ENCODE results near the gene SRSF6.
"Not testable (repeated sequence)": the region's sequence is repeated elsewhere in the genome, so short reads cannot be mapped to it uniquely, and the experiment has no call there.

Gene SRSF6

DNA sequence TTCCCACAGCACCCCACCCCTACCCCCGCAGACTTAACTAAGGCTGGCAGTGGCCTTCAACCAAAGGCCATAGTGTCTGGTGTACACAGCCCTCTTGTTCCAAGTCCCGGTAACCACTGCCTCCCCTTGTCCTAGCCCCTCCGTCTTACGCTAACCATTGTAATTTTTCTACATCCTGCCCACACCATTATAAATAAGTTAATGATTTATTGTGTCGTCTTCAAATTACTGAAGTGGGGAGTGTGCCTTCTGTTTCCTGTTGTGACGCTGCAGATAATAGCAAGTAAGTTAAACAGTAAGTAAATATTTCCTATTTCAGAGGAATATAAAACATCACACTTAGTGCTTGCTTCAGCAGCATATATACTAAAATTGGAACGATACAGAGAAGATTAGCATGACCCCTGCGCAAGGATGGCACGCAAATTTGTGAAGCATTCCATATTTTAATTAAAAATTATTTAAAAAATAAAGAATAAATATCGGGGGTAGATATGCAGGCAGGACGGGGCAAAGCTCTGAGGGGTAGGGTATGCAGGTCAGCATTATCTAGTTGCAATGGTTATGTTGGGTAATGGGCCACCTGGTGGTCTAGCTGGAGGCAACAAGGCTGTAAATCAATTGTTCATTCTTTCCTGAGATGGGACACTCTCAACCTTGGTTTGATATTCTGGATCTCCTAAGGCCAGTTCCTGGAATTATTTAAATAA lies 15.1 kb downstream of the SRSF6 start:
- in situ Hi-C loops (cut with MboI; ENCODE audit: low sequenced_read_pairs), result no loop called here

DNA sequence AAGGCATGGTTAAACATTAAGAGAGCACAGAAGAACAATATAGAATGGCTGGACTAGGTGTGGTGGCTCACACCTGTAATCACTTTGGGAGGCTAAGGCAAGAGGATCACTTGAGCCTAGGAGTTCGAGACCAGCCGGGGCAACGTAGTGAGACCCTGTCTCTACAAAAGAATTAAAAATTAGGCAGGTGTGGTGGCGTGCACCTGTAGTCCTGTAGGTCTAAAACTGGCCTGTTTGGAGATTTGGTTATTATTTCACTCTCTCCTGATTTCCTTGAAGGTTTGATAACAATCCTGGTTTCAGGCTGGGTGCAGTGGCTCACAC lies 15.6 kb downstream of the SRSF6 start:
- in situ Hi-C loops (cut with MboI; ENCODE audit: low sequenced_read_pairs), result no loop called here

DNA sequence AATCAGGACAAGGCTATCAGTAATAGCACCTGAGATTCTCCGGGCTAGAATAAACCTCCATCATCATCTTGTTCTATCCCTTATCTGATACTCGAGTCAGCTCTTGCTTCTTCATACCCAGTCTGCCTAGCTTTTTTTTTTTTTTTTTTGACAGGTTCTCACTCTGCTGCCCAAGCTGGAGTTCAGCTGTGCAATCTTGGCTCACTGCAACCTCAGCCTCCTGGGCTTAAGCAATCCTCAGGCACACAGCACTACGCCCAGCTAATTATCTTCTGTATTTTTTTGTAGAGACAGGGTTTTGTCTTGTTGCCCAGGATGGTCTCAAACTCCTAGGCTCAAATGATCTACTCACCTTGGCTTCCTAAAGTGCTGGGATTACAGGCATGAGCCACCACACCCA lies 19.5 kb downstream of the SRSF6 start:
- in situ Hi-C loops (cut with MboI; ENCODE audit: low sequenced_read_pairs), result no loop called here

DNA sequence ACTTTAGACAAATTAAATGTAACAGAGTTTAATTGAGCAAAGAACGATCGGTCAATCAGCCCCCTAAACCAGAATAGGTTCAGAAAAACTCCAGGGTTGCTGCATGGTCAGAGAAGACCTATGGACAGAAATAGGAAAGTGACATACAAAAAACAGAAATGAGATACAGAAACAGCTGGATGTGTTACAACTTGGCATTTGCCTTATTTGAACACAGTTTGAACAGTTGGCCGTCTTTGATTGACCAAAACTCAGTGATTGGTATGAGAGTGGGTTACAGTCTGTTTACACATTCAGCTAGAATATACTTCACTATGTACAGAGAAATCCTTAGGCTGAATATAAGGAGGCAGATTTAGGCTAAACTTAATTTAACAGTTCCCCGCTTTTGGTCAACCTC lies 19.9 kb downstream of the SRSF6 start:
- in situ Hi-C loops (cut with MboI; ENCODE audit: low sequenced_read_pairs), result no loop called here

DNA sequence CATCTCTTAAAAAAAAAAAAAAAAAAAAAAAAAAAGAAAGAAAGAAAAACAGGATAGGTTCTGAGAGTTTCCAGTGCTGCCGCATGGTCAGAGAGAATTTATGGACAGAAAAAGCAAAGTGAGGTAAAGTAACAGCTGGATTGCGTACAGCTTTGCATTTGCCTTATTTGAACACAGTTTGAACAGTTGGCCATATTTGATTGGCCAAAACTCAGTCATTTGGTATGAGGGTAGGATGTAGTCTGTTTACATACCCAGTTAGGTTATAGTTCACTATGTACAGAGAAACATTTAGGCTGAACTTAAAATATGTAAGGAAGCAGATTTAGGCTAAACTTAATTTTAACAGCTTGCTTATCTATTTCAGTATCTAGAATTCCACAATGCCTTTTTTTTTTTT lies 32.3 kb downstream of the SRSF6 start:
- in situ Hi-C loops (cut with MboI; ENCODE audit: low sequenced_read_pairs), result no loop called here

DNA sequence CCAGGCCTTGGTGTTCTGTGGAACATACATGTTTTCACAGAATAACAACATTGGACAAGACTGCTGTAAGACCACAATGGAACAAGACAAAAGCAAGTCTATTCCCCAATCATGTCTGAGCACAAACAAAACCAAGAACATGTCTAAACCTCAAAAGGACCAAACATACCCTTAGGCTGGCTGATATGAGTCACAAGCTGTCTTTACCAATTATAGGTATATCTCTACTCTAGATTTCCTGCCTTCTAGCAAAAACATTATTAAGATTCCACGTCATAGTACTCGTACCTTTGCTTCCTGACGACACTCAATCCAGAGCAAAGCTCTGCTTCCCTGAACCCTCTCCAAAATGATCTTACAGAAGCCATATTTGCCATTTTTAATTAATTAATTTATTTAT lies 34.4 kb downstream of the SRSF6 start:
- in situ Hi-C loops (cut with MboI; ENCODE audit: low sequenced_read_pairs), result no loop called here

DNA sequence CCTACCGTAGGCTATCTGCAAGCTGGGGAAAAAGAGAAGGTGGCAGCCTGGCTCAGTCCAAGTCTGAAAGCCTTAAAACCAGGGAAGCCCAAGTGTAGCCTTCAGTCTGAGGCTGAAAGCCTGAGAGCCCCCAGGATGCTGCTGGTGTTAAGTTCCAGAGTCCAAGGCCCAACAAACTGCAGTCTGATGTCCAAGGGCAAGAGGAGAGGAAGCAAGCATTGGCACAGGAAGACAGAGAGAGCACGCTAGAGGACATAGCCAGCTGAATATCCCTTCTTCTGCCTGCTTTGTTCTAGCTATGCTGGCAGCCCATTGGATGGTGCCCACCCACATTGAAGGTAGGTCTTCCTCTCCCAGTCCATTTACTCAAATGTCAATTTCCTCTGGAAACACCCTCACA lies 37.7 kb downstream of the SRSF6 start:
- in situ Hi-C loops (cut with MboI; ENCODE audit: low sequenced_read_pairs), result no loop called here

DNA sequence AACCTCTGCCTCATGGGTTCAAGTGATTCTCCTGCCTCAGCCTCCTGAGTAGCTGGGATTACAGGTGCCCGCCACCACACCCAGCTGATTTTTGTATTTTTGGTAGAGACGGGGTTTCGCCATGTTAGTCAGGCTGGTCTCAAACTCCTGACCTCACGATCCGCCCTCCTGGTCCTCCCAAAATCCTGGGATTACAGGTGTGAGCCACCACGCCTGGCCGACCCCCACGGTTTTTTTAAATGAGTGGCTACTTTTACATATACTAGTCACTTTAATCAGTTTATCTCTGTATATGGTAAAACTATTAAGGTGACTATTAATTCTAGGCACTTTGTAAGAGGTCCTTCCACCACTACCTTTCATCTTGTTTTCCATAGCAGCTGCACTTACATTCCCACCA lies 44.3 kb downstream of the SRSF6 start:
- in situ Hi-C loops (cut with MboI; ENCODE audit: low sequenced_read_pairs), result not testable (repeated sequence)

DNA sequence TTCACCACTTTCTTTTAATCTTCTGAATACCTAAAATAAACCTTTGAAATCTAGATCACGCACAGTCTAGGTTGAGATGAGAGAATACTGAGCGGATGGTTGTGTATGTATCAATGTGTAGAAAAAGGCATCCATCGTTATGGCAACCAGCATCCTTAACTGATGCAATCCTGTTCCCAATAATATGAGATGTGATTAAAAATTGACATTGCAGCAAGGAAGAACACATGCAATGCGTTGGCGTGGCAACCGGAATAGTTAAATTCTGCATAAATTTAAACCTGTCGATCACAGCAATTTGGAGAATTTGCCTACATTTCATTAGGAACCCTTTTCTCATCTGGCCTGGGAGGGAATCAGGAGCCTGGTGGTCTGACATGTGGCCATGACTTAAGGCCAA lies 48.5 kb downstream of the SRSF6 start:
- in situ Hi-C loops (cut with MboI; ENCODE audit: low sequenced_read_pairs), result no loop called here

DNA sequence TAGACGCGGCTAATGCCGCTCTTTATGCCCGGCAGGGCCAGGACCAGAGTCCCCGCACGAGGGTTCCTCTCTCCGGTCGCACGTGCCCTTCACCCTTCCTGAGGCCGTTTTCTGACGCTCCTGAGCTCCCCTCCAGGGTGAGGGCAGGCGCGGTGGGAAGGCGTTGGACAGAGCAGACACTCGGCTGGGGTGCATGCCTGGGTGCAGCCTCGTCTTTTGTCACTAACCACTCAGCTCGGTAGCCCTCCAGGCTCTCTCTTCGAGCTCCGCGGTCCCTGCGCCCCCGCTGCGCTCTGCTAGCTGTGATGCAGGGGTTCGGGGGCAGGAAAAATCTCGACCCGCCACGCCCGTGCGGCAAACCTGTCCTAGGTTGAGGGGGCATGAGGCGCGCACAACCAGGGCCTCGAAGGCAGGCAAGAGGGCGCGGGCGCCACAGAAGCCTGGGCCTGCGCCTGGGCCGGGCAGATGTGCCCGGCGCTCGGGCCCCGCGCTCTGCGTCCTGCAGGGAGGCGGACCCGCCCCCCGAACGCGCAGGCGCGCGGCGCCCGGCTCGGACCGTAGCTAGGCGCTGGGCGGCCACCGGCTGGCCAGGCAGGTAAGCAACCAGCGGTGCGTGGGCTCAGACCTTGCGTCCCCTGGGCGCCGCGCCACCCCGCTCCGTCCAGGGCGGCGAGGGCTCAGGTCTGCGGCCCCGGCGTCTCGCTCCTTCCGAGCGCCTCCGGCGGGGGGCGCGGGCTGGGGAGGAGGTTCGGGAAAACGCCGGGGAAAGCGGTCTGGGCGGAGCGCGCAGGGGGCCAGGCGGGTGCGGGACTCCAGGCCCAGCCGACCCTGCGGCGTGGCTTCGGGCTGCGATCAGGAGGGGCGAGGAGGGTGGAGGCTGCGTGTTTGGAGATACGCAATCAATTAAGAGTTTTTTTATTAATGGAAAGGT lies 49.7 kb downstream of the SRSF6 start, which contains the start of gene L3MBTL1:
TSS of gene L3MBTL1 (plus strand) at position 548 of the 931 bp plus-strand sequence. CDS start 5,807 bp downstream, outside the sequence.
- in situ Hi-C loops (cut with MboI; ENCODE audit: low sequenced_read_pairs), result no loop called here

DNA sequence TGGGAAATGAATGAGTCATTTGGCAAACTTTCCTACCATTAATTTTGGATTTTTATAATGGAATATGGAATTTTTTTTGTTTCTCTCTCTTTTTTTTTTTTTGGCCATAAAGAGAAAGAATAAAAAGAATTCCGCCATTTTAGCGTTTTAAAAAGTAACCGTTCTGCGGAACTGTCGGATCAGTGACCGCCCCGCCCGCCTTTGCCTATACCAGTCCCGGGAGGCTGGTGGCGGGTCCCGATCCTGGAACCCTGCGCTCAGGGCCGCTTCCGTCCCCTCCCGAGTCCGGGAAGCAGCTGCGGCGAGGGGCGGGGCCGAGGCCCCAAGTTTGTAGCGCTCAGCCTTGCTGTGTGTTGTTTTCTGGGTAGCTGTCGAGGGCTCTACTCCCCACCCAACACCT lies 50.4 kb downstream of the SRSF6 start:
- in situ Hi-C loops (cut with MboI; ENCODE audit: low sequenced_read_pairs), result no loop called here

DNA sequence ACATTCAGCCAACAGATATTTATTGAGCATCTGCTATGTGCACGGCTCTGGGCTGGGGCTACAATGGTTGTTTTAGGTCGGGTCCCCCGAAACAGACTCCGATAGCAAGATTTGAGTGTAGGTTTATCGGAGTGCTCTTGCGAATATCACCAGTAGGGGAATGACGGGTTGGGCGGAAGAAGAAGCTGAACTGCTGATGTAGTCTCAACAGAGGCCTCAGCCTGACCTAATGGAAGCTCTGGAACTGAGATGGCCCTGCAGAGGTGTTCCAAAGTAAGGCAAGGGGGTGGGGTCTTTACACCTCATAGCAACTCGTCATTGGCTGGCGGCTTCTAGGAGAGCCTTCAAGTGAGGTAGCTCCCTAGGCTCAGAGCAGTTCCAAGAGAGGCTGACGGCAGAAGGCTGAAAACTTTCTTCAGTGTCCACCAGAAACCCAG lies 50.9 kb downstream of the SRSF6 start:
- in situ Hi-C loops (cut with MboI; ENCODE audit: low sequenced_read_pairs), result no loop called here

DNA sequence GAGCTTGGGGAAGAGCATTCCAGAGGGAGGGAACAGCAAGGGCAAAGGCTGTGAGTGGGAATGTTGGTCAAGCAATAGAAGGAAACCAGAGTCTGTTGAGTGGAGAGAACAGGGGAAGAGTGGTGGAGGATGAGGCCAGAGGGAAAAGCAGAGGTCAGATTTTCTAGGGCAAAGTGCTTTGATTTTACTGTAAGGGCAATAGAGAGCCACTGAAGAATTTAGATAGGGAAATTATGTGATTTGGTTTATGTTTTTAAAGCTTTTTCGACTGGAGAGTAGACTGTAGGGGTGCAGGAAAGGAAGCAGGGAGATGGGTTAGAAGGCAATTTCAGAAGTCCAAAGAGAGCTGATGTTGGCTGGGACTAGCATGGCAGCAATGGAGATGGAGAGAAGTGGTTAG lies 54.2 kb downstream of the SRSF6 start:
- in situ Hi-C loops (cut with MboI; ENCODE audit: low sequenced_read_pairs), result no loop called here

DNA sequence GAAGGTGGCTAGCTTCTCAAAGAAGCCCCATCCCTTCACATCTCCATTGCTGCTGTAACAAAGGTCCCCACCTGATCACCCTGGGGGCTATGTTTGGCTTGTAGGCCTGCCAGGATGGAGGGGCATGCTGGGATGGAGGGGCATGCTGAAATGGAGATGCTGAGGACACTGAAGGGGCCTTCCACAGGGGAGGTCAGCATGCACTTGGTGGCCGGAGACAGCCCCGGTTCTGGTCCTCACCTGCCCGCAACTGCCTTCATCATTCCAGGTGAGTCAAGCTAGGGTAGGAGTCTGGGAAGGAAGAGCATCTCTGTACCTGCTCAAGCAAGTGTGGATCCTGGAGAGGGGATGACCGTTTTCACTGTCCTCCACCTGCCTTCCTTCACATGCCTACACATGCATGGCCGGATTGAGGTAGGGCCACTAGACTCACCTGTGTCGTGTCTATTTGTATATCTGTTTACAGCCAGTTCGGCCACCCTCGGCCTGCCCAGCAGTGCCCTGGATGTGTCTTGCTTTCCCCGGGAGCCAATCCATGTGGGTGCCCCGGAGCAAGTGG lies 55.8 kb downstream of the SRSF6 start:
- in situ Hi-C loops (cut with MboI; ENCODE audit: low sequenced_read_pairs), result no loop called here

Measured in hTERT RPE-1 (cell line).